ENCODE measurements around the gene BIN1. TPM values are rescaled to one million over a fixed set of nuclear protein-coding genes. Genes with fewer than 3 reads are reported as not detected.
A peak's percentile ranks its signal among the peaks of the same experiment; 100 is the strongest.

The BIN1 gene
- total and polyA plus RNA-seq, 2 experiments from 2014 or later, result 23.9 to 33.0 TPM

GRCh38 chr2:127153691-127154158, 46.8 kb upstream of the BIN1 start:
- Histone ChIP-seq H3K27me3 (replicated peaks; ENCODE audit: insufficient read depth) (no peaks in the 10 kb centered on the region), H3F3A (ENCODE audit: insufficient read depth) (peaks cover 36% of the 10 kb centered on the region), H3K9me2 (ENCODE audit: insufficient read depth) (no peaks in the 10 kb centered on the region), H3K9me3 (ENCODE audit: low read depth) (no peaks in the 10 kb centered on the region), H3K4me1 (ENCODE audit: insufficient read depth) (peaks cover 49% of the 10 kb centered on the region), H3K9ac (peak overlapping the region; percentile 40), H3K27ac (peak overlapping the region; percentile 75), H4K20me1 (ENCODE audit: insufficient read depth) (no peaks in the 10 kb centered on the region), H2AFZ (no peak overlapping the region), H3K79me2 (ENCODE audit: insufficient read depth) (no peaks in the 10 kb centered on the region), H3K4me2 (ENCODE audit: unreplicated experiment) (peak overlapping the region; percentile 43), H3K4me3 (no peak overlapping the region), H3K36me3 (ENCODE audit: low read depth) (no peaks in the 10 kb centered on the region)
- TF ChIP-seq EZH2 (IDR thresholded peaks at IDR 0.05; ENCODE audit: insufficient read depth, poor library complexity, severe bottlenecking), result no peak
- 0 out of 2 replicates have a peak, but pooled peaks have one; percentile 46 for TF ChIP-seq EZH2phosphoT487 (IDR thresholded peaks at IDR 0.05; ENCODE audit: insufficient read depth, low read depth)
- WGBS, 2 experiments (ENCODE audit: low coverage in 1 of 2, low lambda C conversion rate in 2 of 2, missing lambda C conversion rate in 2 of 2), result 4 to 8% methylated on average over 6 of the region's 6 CpGs
- in situ Hi-C loops (cut with MboI), result no loop called here
- DNase-seq, result peak; percentile 96

DNA sequence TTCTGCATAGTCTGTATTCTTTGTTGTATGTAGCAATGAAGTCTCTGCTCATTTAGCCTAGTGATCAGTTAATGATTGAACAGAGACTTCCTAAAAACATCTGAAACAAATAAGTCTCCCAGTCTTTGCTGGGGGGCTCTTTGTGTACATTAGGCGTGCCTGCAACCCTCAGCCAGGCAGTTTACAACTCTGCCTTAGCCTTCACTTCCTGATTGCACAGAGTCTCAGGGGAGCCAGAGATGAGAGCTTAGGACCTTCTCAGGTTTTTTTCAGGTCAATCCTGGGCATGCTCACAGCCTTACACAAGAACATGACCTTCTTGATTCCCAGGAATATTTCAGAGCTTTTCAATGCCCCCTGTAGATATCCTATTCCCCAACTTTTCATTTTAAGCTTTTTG, 44.0 kb upstream of the BIN1 start:
- 90 to 100% methylated on average over 1 of the region's 1 CpG for WGBS, 2 experiments (ENCODE audit: low coverage in 1 of 2, low lambda C conversion rate in 2 of 2, missing lambda C conversion rate in 2 of 2)
- DNase-seq, result no peak
- Histone ChIP-seq H3K27ac (no peak overlapping the region), H3K9me3 (ENCODE audit: low read depth) (no peaks in the 10 kb centered on the region), H3K4me1 (ENCODE audit: insufficient read depth) (peaks cover 60% of the 10 kb centered on the region), H2AFZ (no peak overlapping the region), H3K79me2 (ENCODE audit: insufficient read depth) (no peaks in the 10 kb centered on the region), H3K9me2 (ENCODE audit: insufficient read depth) (no peaks in the 10 kb centered on the region), H3F3A (ENCODE audit: insufficient read depth) (peaks cover 37% of the 10 kb centered on the region), H3K4me2 (ENCODE audit: unreplicated experiment) (no peak overlapping the region), H3K4me3 (no peak overlapping the region), H3K9ac (no peak overlapping the region), H3K27me3 (replicated peaks; ENCODE audit: insufficient read depth) (no peaks in the 10 kb centered on the region), H4K20me1 (ENCODE audit: insufficient read depth) (no peaks in the 10 kb centered on the region), H3K36me3 (ENCODE audit: low read depth) (no peaks in the 10 kb centered on the region)
- in situ Hi-C loops (cut with MboI), result no loop called here
- TF ChIP-seq EZH2phosphoT487 (IDR thresholded peaks at IDR 0.05; ENCODE audit: insufficient read depth, low read depth) (no peak), EZH2 (IDR thresholded peaks at IDR 0.05; ENCODE audit: insufficient read depth, poor library complexity, severe bottlenecking) (no peak)

- peak overlapping the region; percentile 56 for H3K9ac ChIP-seq
- H3K9me2 ChIP-seq (ENCODE audit: insufficient read depth), result no peaks in the 10 kb centered on the region
- H3K27ac ChIP-seq, result peak overlapping the region; percentile 77
- H3K4me2 ChIP-seq (ENCODE audit: unreplicated experiment), result peak overlapping the region; percentile 54
- no peaks in the 10 kb centered on the region for H4K20me1 ChIP-seq (ENCODE audit: insufficient read depth)
- no peaks in the 10 kb centered on the region for H3K27me3 ChIP-seq (replicated peaks; ENCODE audit: insufficient read depth)
- in situ Hi-C loops (cut with MboI), result no loop called here
- H2AFZ ChIP-seq, result no peak overlapping the region
- 0 out of 2 replicates have a peak overlapping the region, but pooled peaks have one; percentile 26 for H3K4me3 ChIP-seq
- WGBS, 2 experiments (ENCODE audit: low coverage in 1 of 2, low lambda C conversion rate in 2 of 2, missing lambda C conversion rate in 2 of 2), result 3 to 7% methylated on average over 4 of the region's 4 CpGs
- H3K79me2 ChIP-seq (ENCODE audit: insufficient read depth), result no peaks in the 10 kb centered on the region
- H3K4me1 ChIP-seq (ENCODE audit: insufficient read depth), result peaks cover 60% of the 10 kb centered on the region
- DNase-seq, result peak; percentile 93
- H3K9me3 ChIP-seq (ENCODE audit: low read depth), result no peaks in the 10 kb centered on the region
- TF ChIP-seq EZH2phosphoT487 (IDR thresholded peaks at IDR 0.05; ENCODE audit: insufficient read depth, low read depth) (no peak), EZH2 (IDR thresholded peaks at IDR 0.05; ENCODE audit: insufficient read depth, poor library complexity, severe bottlenecking) (no peak)
- no peaks in the 10 kb centered on the region for H3K36me3 ChIP-seq (ENCODE audit: low read depth)
- peaks cover 38% of the 10 kb centered on the region for H3F3A ChIP-seq (ENCODE audit: insufficient read depth)
Measured at GRCh38 chr2:127149384-127149783, 42.4 kb upstream of the BIN1 start.

DNA sequence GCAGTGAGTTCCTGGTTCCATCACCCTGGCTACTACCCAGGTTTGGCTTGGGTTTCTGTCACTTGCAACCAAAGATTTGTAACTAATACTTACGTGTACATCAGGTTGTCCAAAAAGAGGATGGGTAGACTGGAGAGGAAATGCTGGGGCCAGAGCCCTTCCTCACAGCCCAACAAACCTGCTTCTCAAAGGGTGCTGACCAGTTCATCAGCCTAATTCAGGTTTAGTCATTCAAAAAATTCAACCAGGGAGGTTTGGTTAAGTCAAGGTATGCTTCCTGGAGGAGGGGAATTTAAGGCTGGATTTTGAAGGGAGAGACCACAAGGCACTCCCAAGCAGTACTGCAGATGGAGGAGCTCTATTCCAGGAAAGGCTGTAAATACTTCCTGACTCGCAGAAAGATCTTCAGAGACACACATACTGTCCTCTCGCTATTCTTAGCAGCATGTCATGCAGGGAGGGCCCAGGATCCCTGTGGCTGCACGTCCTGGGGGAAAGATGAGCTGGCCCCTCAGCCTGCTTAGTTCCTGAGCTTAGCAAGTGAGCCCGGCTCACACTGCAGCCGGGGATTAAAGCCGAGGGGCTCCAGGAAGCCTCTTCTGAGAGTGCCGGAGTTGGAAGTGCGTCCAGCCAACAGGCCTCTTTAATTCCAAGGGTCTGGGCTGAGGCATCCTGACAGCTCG, 40.0 kb upstream of the BIN1 start:
- DNase-seq, result peak; percentile 44
- in situ Hi-C loops (cut with MboI), result no loop called here
- Histone ChIP-seq H3K36me3 (ENCODE audit: low read depth) (no peaks in the 10 kb centered on the region), H3K27ac (no peak overlapping the region), H3F3A (ENCODE audit: insufficient read depth) (peaks cover 38% of the 10 kb centered on the region), H3K9me2 (ENCODE audit: insufficient read depth) (no peaks in the 10 kb centered on the region), H3K9ac (no peak overlapping the region), H3K4me2 (ENCODE audit: unreplicated experiment) (no peak overlapping the region), H3K4me1 (ENCODE audit: insufficient read depth) (peaks cover 61% of the 10 kb centered on the region), H3K4me3 (no peak overlapping the region), H3K79me2 (ENCODE audit: insufficient read depth) (no peaks in the 10 kb centered on the region), H2AFZ (no peak overlapping the region), H3K27me3 (replicated peaks; ENCODE audit: insufficient read depth) (no peaks in the 10 kb centered on the region), H4K20me1 (ENCODE audit: insufficient read depth) (no peaks in the 10 kb centered on the region), H3K9me3 (ENCODE audit: low read depth) (no peaks in the 10 kb centered on the region)
- WGBS, 2 experiments (ENCODE audit: low coverage in 1 of 2, low lambda C conversion rate in 2 of 2, missing lambda C conversion rate in 2 of 2), result 68 to 73% methylated on average over 10 of the region's 10 CpGs
- TF ChIP-seq EZH2 (IDR thresholded peaks at IDR 0.05; ENCODE audit: insufficient read depth, poor library complexity, severe bottlenecking), result no peak
- no peak for TF ChIP-seq EZH2phosphoT487 (IDR thresholded peaks at IDR 0.05; ENCODE audit: insufficient read depth, low read depth)
